ENCODE measurements around the gene TIMP4.

Gene TIMP4

DNA sequence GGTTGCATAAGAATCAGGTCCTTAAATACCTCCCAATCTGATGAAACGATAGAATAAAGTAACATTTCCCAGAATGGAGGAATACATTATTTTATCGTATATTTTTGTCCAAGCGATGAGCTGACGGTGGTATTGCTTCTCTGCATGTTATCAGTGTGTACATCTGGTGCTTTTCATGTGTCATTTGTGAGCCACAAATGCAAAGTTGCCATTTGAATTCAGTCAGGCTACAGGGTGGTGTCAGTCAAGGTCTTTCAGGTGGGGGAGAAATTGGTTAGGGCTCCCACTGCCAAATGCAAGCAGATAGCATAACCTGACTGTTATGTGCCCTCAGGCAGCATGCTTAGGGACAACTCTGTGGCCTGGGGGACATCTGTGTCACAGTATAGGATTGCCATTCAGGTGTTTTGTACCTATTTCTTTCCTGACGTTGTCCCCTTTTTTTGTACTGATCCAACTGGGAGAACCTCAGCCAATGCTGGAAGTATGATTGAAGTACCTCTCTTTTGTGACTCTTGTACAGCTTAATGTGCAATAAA lies 26.5 kb upstream of the TIMP4 start:
- no peak for DNase-seq (ENCODE audit: low spot score)

DNA sequence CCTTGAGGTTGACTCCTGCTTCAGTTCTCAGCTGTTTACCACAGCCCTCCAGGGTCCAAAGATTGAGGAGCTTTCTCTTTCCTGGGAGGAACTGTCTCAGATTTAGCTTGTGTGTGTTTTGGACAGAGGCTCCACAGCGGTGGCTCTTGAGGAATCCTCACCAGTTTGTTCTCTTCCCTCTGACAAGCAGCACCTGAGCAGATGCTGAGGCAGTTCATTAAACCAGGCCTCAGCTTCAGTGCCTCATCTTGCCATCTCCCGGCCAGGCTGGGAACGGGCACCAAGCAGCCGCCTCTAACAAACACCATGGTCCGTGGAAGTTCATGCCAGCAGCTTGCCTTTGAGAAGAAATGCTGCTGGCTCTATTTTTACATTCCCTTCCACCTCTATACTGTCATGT lies 25.8 kb upstream of the TIMP4 start:
- DNase-seq (ENCODE audit: low spot score) = no peak

DNA sequence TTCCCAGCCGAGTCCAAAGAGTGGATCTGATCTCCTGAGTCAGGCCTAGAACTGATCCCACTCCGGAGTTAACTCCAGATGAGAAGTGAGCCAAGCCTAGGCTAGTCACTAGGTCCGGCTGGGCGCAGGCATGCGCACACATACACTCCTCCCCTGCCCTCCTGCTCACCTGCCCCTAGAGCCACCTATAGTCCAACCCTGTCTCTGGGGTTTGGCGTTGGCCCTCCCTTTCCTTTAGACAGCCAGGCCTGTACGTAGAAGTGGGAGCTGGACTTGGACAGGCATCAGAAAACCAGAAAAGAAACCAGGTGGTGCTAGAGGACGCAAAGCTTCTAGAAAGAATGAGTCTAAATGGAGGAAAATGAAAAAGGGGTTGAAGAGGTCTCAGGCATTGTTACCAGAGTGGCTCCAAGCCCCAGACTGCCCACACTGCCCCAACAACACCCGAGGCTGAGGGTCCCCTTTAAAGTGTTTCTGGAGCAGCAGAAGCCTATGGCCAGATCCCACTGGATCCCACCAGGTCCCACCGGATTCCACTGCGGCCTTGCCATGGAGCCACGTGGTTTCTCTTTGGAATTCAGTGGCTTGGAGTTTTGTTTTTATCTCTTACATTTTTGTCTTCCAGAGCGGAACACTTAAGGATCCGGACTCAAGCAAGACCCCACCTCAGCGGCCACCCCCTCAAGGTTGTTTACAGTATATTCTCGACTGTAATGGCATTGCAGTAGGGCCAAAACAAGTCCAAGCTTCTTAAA lies 24.2 kb upstream of the TIMP4 start:
- DNase-seq (ENCODE audit: low spot score) = no peak

DNA sequence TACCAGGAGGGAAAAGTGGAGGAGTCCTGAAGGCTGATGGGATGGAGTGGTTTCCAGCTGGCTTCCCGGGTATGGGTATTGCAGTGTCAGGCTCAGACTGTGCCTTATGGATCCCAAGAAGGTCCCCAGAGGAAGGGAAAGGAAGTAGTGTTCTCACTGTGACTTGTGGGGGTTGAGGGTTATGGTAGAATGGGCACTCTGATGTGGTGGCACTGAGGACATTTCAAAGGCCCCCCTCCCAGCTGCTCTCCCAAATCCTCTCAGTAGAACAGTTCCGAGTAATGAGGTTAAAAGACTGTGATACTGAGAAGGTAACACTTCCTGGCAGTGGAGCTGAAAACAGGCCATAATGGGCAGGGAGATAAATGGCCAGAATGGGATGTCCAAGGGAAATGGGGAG lies 23.1 kb upstream of the TIMP4 start:
- DNase-seq (ENCODE audit: low spot score) = no peak

DNA sequence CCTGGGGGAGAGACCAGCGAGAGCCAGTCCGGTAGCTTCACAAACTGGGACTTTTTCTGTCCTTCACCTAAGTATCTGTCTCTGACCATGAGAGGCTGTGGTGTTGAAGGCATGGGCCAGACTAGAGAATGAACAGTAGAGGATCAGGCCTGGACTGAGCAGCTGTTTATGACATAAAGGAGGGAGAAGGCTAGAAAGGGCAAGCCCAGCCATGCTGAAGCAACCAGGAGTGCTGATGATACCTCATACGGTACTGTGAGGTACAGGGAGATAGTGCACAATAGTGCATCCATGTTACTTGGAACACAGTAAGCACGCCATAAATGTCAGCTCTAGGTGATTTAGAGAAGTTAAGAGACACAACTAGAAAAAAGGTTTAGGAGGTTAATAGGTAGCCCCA lies 22.6 kb upstream of the TIMP4 start:
- DNase-seq (ENCODE audit: low spot score) = no peak

DNA sequence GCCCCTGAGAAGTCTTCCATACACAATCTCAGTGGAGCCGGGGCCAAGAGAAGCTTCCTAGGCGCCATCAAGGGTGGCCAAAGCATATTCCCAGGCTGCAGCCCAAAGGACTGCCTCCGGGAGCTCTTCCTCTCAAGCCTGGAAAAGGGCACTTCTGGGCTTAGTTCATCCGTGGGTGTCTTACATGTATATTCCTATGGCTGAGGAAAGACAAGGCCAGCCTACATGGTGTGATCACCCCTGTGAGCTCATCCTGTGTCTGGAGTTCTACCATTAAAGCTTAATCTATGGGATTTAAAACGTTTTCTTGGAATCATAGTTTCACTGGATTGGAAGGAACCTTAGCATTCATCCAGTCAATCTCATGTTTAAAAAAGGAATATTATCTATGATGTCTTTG lies 21.9 kb upstream of the TIMP4 start:
- no peak for DNase-seq (ENCODE audit: low spot score)

DNA sequence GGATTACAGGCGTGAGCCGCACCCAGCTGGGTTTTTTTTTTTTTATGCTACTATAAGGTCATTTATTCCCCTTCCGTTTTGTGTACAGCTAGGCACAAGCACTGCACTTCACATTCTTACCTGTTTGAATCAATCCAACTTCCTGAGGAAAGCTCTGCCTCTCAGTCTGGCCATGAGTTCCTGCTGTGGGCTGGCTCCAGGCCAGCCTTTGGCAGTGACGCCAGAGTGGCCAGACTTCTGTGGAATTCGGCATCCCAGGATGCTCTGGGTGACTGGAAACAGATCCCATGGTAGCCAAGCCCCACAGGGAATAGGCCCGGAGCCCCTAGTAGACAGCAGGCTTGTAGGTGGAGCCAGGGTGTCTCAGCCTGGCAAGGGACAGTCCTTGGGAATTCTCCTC lies 21.5 kb upstream of the TIMP4 start:
- peak; percentile 90 for DNase-seq (ENCODE audit: low spot score)

DNA sequence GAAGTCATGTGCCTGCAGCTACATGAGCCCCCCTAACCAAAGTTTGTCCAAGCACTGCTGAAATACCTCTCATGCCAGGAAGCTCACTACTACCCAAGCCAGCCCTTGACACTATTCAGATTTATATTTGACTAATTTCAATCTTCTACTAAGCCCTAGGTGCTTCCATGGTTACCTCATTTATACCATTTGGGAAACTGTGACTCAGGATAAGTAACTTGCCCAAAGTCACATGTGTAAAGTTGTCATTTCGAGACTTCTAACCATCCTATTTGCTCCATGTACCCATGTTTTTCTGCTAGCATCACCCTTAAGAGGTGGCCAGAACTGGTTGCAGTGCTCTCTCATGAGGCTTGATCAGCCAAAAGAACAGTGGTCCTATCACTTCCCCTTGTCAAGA lies 20.7 kb upstream of the TIMP4 start:
- DNase-seq (ENCODE audit: low spot score) = no peak

DNA sequence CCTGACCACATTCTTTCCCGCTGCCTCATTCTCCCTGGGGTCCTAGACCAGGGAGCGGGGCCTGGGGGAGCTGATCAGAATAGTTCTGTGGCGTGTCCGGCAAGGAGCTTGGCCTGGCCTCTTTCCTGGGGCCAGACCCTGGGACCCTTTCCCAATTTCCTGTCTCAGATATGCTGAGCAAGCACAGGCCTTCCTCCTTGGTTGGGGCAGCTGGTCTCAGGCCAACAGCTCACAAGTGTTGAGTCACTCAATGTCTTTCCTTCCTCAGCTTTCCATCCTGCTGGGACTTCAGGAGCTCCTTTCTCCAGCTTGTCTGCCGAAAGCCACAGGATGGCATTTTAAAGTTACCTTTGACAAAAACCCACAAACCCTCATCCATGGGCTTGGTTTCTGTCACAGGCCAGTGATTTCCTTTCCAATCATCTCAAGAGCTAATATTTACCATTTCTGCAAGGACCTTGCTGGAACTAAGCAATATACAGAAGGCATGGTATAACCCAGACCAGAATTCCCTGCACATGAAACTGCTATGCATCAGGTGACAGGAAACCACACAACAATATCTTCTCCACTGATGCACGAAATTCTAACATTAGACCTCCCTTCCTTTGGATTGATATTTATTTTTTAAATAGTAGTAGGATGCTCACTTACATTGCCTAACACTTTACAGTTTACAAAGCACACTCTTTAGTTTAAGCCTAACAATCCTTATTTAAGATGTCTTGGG lies 19.5 kb upstream of the TIMP4 start:
- DNase-seq (ENCODE audit: low spot score) = no peak

DNA sequence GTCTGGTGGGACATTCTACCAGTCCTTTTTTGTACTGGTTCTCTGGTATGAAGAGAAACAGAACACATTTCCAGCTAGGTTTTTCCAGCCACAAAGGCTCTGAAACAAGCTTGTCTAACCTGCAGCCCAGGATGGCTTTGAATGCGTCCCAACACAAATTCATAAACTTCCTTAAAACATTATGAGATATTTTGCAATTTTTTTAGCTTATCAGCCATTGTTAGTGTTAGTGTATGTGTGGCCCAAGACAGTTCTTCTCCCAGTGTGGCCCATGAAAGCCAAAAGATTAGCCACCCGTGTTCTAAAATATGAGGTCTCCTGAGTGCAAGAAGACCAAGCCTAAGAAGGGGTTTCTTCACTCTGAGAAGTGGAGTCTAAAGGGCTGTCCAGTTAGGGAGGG lies 18.4 kb upstream of the TIMP4 start:
- DNase-seq (ENCODE audit: low spot score) = no peak

DNA sequence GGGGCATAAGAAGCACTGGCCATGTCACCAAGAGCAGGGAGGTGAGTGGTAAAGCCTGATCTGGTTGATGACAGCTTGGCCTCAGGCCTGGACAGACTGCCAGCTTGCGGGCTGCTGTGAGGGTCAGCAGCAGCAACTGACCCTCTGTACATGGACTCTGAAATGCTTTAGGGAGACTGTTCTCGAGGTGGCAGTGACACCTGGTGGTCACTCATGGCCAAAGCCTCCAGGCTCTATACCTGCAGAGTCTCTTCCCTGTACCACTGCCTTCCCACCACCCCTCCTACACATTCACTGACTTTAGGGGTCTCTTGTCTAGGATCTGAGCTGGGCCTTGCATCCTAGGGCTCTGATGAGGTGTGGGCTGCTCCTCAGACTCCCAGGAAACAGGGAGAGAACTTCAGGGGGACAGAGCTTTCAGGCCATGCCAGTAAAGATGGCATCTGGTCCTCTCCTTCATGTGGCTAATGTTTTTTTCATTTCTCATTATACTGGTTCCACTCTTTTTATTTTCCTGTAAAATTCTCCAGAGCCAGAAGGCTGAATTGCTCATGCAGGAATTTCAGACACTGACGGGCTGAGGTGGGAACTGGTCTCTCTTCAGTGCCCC lies 17.2 kb upstream of the TIMP4 start:
- DNase-seq (ENCODE audit: low spot score) = peak; percentile 69

DNA sequence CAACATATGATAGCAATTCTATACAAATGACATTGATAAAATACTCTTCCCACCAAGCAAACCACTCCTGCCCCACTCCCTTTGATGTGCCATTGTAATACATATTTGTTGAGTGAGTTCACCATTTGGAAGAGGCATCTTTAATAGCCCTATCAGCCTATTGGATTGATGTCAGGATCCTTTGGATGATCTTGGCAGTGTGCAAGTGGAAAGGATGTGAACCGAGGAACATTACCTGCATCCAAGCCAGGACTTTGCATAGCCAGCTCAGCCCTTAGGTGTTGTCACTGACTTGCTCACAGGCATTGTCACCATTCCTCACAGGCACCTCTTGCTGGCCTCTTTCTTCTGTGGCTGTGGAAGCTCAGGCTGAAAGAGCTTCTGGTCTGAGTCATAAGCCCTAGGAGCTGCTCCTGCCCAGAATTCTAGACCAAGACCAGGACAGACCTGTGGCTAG lies 16.5 kb upstream of the TIMP4 start:
- DNase-seq (ENCODE audit: low spot score) = peak; percentile 28

DNA sequence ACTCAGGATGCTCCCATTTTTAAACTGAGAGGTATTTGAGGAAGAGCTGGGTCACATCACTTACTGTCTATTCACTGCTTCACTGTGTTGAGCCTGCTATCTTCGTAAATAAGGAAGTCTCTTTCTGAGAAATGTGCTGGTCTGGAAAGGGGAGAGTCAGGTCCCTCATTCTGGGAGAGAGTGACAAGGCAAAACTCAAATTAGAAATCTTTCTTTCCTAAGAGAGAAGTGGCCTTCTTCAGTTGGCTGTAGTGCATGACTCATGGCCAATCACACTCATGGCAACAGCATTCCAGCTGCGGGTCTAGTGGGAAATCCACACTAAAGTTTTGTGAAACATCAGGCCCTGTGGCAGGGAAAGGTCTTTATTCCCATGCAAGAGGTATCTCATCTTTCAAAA lies 11.5 kb upstream of the TIMP4 start:
- DNase-seq (ENCODE audit: low spot score) = no peak

DNA sequence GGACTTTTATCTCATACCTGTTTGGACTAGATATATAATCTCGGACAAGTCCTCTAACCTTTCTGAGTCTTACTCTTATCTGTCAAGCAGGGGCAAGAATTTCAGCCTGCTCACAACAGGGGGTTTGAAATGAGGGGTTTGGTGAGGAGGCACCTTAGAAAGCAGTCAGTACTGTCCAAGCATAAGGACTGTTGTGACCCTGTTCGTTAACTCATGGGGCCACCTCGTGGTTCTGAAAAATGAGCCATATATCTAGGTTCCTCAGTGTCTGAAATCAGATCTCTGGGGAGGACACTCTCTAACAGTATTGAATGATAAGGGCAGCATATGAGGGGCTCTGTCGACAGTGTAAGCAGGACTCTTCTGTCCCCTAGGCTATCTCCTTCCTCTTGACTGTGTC lies 7.2 kb upstream of the TIMP4 start:
- DNase-seq (ENCODE audit: low spot score) = no peak

DNA sequence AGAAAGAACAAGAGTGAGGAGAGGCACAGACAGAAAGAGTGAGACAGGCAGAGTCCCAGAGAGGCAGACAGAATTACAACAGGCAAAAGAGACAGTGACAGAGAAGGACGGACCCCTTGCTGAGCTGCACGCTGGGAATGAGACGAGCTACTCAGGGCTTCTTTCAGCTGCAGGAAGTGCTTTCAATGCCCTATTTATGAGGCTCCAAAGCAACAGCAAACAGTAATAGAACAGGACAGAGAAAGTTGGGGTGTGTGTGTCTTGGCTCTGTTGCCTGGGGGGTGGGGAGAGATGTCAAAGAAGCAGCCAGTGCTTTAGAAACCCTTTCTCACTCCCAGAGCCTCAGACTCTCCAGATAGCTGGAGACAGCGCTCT lies 502 bp upstream of the TIMP4 start:
- DNase-seq (ENCODE audit: low spot score) = peak; percentile 16

DNA sequence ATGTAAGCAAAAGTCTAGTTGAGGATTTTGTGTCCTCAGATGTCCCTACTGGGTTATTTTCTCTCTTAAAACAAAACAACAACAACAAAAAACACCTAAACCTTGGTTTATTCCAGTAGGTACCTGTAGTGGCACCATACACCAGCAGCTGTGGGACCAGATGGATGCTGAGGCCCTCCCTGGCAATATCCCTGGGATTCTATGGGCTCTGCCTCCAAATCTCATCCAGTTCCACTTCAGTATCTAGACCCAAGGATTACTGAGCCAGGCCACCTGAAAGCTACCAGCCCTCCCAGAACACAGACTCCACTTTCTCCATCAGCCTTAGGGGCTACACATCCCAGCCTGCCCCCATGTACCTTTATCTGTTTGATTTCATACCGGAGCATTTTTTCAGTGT lies 1.7 kb downstream of the TIMP4 start:
- DNase-seq (ENCODE audit: low spot score) = no peak

DNA sequence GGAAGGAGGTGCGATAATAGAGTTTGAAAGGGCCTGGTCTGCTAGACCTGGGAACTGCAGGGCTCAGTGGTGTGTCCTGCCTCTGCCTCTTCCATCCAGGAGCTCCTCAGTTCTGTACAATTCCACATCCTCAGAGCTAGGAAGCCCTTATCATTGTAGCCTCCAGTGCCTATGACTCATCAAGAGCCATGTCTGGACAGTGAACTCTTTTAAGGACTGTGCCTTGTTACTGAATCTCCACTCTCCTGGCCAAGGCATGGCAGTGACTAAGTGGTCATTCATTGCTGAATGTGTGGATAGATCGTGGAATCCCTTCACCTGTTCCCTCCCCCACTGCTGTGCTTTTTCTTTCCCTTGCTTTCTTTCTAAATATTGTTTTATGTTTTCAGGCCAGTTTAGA lies 2.9 kb downstream of the TIMP4 start:
- DNase-seq (ENCODE audit: low spot score) = peak; percentile 58

DNA sequence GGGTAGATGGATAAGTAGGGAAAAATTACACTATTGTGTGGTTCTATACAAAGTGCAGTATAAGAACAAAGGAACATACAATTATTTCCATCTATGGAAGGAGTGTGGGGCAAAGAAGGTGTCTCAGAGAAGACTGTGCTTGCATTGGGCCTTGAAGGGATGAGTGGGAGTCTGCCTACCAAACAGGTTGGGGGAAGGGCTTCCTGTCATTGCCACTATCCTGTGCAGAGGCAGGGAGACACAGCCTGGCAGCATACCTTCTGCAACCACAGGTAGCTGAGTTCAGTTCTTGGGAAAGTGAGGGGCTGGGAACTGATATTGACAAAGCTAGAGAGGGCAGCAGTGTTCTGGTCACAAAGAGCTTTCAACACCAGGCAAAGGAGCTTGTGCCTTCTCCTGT lies 3.4 kb downstream of the TIMP4 start:
- DNase-seq (ENCODE audit: low spot score) = no peak

DNA sequence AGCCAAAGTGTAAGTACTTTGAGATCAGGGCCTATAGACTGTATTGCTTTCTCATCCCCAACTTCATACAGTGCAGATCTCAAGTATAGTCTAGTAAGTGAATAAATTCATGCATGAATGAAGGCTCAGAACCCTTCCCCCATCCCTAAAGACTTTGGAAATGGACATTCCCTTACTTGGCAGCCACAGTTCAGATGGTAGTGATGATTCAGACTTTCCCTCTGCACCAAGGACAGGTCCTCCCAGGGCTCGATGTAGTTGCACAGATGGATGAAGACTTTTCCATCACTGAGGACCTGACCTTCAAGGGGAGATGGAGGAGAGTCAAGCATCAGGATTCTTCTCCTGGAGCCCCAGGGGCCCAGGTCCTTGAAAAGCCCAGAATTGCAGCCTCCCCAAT lies 4.6 kb downstream of the TIMP4 start:
- no peak for DNase-seq (ENCODE audit: low spot score)

DNA sequence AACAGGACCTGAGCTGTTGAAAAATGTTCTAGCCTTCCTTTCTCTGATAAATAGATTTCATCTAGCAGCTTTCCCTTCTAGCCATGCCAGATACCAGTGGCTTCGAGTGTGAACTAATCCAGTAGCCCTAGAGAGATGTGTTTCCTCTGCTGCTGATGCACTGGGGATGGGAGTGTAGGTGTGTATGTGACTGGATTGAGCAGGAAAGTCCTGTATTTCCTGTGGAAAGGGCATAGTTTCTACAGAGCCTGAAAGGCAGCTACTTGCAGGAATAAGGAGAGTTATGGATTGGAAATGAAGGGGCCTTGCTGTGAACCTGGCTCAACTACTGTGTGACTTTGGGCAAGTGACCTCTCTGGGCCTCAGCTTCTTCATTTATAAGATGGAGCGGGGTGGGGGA lies 8.6 kb downstream of the TIMP4 start:
- DNase-seq (ENCODE audit: low spot score) = no peak

DNA sequence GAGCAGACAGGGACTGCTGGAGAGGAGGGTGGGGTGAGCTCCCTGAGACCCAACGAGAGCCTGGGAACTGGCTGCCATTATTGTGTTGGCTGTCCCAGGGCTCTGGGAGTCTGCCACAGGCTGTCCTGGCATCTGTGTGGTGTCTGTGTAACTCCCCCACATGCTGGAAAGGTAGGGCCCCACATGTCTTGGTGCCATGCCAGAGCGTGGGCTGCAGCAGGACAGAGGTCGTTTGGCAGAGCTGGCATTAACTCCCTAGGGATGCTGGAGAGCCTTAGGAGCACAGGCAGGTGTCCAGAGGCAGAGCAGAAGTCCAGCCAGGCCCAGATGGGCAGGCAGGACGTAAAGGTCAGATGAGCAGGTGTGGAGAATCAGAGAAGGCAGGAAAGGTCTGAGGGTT lies 9.7 kb downstream of the TIMP4 start:
- no peak for DNase-seq (ENCODE audit: low spot score)

DNA sequence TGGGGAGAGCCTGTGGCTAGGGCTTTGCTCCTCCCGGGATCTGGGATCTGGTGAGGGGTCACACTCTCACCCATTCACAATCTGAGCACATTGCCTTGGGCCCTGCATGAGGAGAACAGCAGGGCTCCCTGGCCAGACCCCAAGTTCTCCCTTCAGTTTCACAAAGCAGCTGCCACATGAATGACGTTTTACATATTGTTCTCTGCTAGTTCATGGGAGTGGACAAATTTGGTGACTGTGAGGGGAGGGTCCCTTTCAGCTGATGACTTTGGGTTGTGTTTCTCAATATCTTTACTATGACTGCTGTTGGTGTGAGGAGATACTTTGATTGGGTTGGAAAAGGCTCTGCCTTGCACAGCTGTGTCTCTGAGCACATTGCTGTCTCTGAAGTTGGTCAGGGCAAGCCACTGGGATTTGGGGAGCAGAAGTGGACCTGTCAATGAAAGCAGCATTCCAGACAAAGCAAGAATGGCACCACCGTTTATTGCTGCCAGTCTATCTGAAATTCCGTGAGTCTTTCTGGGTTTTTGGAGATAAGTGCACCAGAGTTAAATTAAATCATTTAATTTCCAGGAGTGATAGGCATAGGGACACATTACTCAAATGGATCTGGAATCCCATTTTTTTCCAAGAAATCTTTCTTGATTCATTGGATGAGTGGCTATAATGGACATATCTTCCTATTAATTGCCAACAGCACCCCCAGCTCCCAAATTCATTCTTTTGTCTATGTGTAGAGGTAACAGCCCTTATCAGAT lies 10.3 kb downstream of the TIMP4 start:
- no peak for DNase-seq (ENCODE audit: low spot score)

All from LoVo (cell line).